HEK293 (cell line): ENCODE results near the gene SYNJ1.
A peak's percentile ranks its signal among the peaks of the same experiment; 100 is the strongest.

ENCODE experiments used
- ATF2 ChIP-seq: fragments of 450-650 bp; formaldehyde crosslinking; IDR thresholded peaks from 2 replicates; pipeline ENCODE4 v1.5.1; 2016; ENCODE audit warnings: missing biosample characterization, missing genetic modification characterization, low read depth
- BCL11A ChIP-seq: fragments of 450-650 bp; formaldehyde crosslinking; IDR thresholded peaks from 2 replicates; pipeline ENCODE4 v1.5.1; 2016; ENCODE audit warnings: low read depth, missing biosample characterization, missing genetic modification characterization
- EGR2 ChIP-seq: fragments of 450-650 bp; formaldehyde crosslinking; IDR thresholded peaks from 2 replicates; pipeline ENCODE4 v1.5.1; 2016; ENCODE audit warnings: low read depth, missing biosample characterization, missing genetic modification characterization
- FEZF1 ChIP-seq: fragments of 450-650 bp; formaldehyde crosslinking; IDR thresholded peaks from 2 replicates; pipeline ENCODE4 v1.5.1; 2016; ENCODE audit warnings: missing biosample characterization, missing genetic modification characterization
- KLF10 ChIP-seq: fragments of 450-650 bp; IDR thresholded peaks from 2 replicates; pipeline ENCODE4 v1.5.1; 2018; ENCODE audit warnings: missing biosample characterization, mild to moderate bottlenecking, missing genetic modification characterization
- MYNN ChIP-seq: fragments of 450-650 bp; formaldehyde crosslinking; IDR thresholded peaks from 2 replicates; pipeline ENCODE4 v1.5.1; 2016; ENCODE audit warnings: missing biosample characterization, missing genetic modification characterization, borderline replicate concordance
- OSR2 ChIP-seq: fragments of 450-650 bp; formaldehyde crosslinking; IDR thresholded peaks from 2 replicates; pipeline ENCODE4 v1.5.1; 2016; ENCODE audit warnings: missing biosample characterization, missing genetic modification characterization
- TRIM28 ChIP-seq: IDR thresholded peaks from 2 replicates; pipeline ENCODE4 v1.6.1; 2011; ENCODE audit warnings: low read length, control low read depth, borderline replicate concordance
- ZBTB17 ChIP-seq: fragments of 450-650 bp; formaldehyde crosslinking; IDR thresholded peaks from 2 replicates; pipeline ENCODE4 v1.5.1; 2016; ENCODE audit warnings: missing biosample characterization, missing genetic modification characterization
- ZBTB8A ChIP-seq: fragments of 450-650 bp; formaldehyde crosslinking; IDR thresholded peaks from 2 replicates; pipeline ENCODE4 v1.5.1; 2016; ENCODE audit warnings: missing biosample characterization, missing genetic modification characterization
- ZFHX2 ChIP-seq: fragments of 450-650 bp; formaldehyde crosslinking; conservative IDR thresholded peaks from 2 replicates; pipeline ENCODE4 v1.5.1; 2016; ENCODE audit warnings: missing biosample characterization, missing genetic modification characterization
- ZFP69B ChIP-seq: fragments of 450-650 bp; formaldehyde crosslinking; IDR thresholded peaks from 2 replicates; pipeline ENCODE4 v1.5.1; 2016; ENCODE audit warnings: missing biosample characterization, missing genetic modification characterization
- ZNF114 ChIP-seq: fragments of 450-650 bp; formaldehyde crosslinking; IDR thresholded peaks from 2 replicates; pipeline ENCODE4 v1.5.0; 2017; ENCODE audit warnings: missing biosample characterization, missing genetic modification characterization
- ZNF133 ChIP-seq: fragments of 450-650 bp; formaldehyde crosslinking; IDR thresholded peaks from 2 replicates; pipeline ENCODE4 v1.5.1; 2016; ENCODE audit warnings: missing biosample characterization, missing genetic modification characterization
- ZNF138 ChIP-seq: fragments of 450-650 bp; formaldehyde crosslinking; IDR thresholded peaks from 2 replicates; pipeline ENCODE4 v1.5.1; 2016; ENCODE audit warnings: missing biosample characterization, missing genetic modification characterization, borderline replicate concordance
- ZNF211 ChIP-seq: fragments of 450-650 bp; formaldehyde crosslinking; IDR thresholded peaks from 2 replicates; pipeline ENCODE4 v1.5.1; 2016; ENCODE audit warnings: low read depth, missing biosample characterization, missing genetic modification characterization
- ZNF280D ChIP-seq: fragments of 450-650 bp; formaldehyde crosslinking; IDR thresholded peaks from 2 replicates; pipeline ENCODE4 v1.5.1; 2016; ENCODE audit warnings: missing biosample characterization, missing genetic modification characterization
- ZNF366 ChIP-seq: fragments of 450-650 bp; formaldehyde crosslinking; conservative IDR thresholded peaks from 2 replicates; pipeline ENCODE4 v1.5.1; 2016; ENCODE audit warnings: missing biosample characterization, missing genetic modification characterization
- ZNF391 ChIP-seq: fragments of 450-650 bp; formaldehyde crosslinking; IDR thresholded peaks from 2 replicates; pipeline ENCODE4 v1.5.1; 2016; ENCODE audit warnings: low read depth, missing biosample characterization, missing genetic modification characterization, borderline replicate concordance
- ZNF548 ChIP-seq: fragments of 450-650 bp; formaldehyde crosslinking; IDR thresholded peaks from 2 replicates; pipeline ENCODE4 v1.5.1; 2016; ENCODE audit warnings: missing biosample characterization, missing genetic modification characterization
- ZNF558 ChIP-seq: fragments of 450-650 bp; formaldehyde crosslinking; IDR thresholded peaks from 2 replicates; pipeline ENCODE4 v1.5.1; 2016; ENCODE audit warnings: missing biosample characterization, missing genetic modification characterization
- ZNF560 ChIP-seq: fragments of 450-650 bp; formaldehyde crosslinking; IDR thresholded peaks from 2 replicates; pipeline ENCODE4 v1.5.1; 2017; ENCODE audit warnings: missing biosample characterization, missing genetic modification characterization, borderline replicate concordance
- ZNF580 ChIP-seq: fragments of 450-650 bp; formaldehyde crosslinking; IDR thresholded peaks from 2 replicates; pipeline ENCODE4 v1.5.1; 2016; ENCODE audit warnings: missing biosample characterization, missing genetic modification characterization
- ZNF585B ChIP-seq: fragments of 450-650 bp; formaldehyde crosslinking; IDR thresholded peaks from 2 replicates; pipeline ENCODE4 v1.5.1; 2016; ENCODE audit warnings: missing biosample characterization, missing genetic modification characterization
- ZNF596 ChIP-seq: fragments of 450-650 bp; IDR thresholded peaks from 2 replicates; pipeline ENCODE4 v1.5.0; 2018; ENCODE audit warnings: missing biosample characterization, mild to moderate bottlenecking, missing genetic modification characterization, moderate library complexity
- ZNF624 ChIP-seq: fragments of 450-650 bp; formaldehyde crosslinking; IDR thresholded peaks from 2 replicates; pipeline ENCODE4 v1.5.1; 2017; ENCODE audit warnings: missing biosample characterization, missing genetic modification characterization
- ZNF658 ChIP-seq: fragments of 450-650 bp; formaldehyde crosslinking; IDR thresholded peaks from 2 replicates; pipeline ENCODE4; 2016; ENCODE audit warnings: missing biosample characterization, missing genetic modification characterization
- ZNF677 ChIP-seq: fragments of 450-650 bp; IDR thresholded peaks from 2 replicates; pipeline ENCODE4 v1.5.0; 2018; ENCODE audit warnings: missing biosample characterization, mild to moderate bottlenecking, missing genetic modification characterization, moderate library complexity
- ZNF692 ChIP-seq: fragments of 450-650 bp; formaldehyde crosslinking; IDR thresholded peaks from 2 replicates; pipeline ENCODE4 v1.5.1; 2016; ENCODE audit warnings: missing biosample characterization, missing genetic modification characterization
- ZNF791 ChIP-seq: fragments of 450-650 bp; formaldehyde crosslinking; IDR thresholded peaks from 2 replicates; pipeline ENCODE4 v1.5.1; 2016; ENCODE audit warnings: missing biosample characterization, missing genetic modification characterization
- ZSCAN30 ChIP-seq: fragments of 450-650 bp; IDR thresholded peaks from 2 replicates; pipeline ENCODE4 v1.5.1; 2018; ENCODE audit warnings: missing biosample characterization, mild to moderate bottlenecking, missing genetic modification characterization, moderate library complexity
- ZSCAN5A ChIP-seq: fragments of 450-650 bp; formaldehyde crosslinking; IDR thresholded peaks from 2 replicates; pipeline ENCODE4 v1.5.1; 2016; ENCODE audit warnings: missing biosample characterization, missing genetic modification characterization
- ZXDB ChIP-seq: fragments of 450-650 bp; formaldehyde crosslinking; IDR thresholded peaks from 2 replicates; pipeline ENCODE4 v1.5.1; 2016; ENCODE audit warnings: missing biosample characterization, missing genetic modification characterization

SYNJ1 gene

GRCh38 chr21:32612075-32612998 lies 115.5 kb downstream of the SYNJ1 start, which contains the start of gene CFAP298 (continued):
- TF ChIP-seq ZNF280D: peak; percentile 65; the same call in 1 of the 2 replicates
- peak; percentile 97 for TF ChIP-seq ZXDB (tag by site-specific recombination)
- TF ChIP-seq ZNF692 (tag by site-specific recombination): peak; percentile 86
- peak; percentile 59 for TF ChIP-seq ZNF366 (tag by site-specific recombination)
- 0 out of 2 replicates have a peak, but pooled peaks have one; percentile 66 for TF ChIP-seq ZNF624 (tag by site-specific recombination)
- TF ChIP-seq ZSCAN5A (tag by site-specific recombination): peak; percentile 99
- TF ChIP-seq BCL11A: no peak
- peak; percentile 97; the same call in 1 of the 2 replicates for TF ChIP-seq TRIM28
- TF ChIP-seq EGR2 (tag by site-specific recombination): peak; percentile 96
- TF ChIP-seq ZNF560 (tag by site-specific recombination): no peak
- TF ChIP-seq ZNF138: no peak
- peak; percentile 21 for TF ChIP-seq ZNF585B (tag by site-specific recombination)
- TF ChIP-seq ZNF391: peak; percentile 53; the same call in 1 of the 2 replicates
- TF ChIP-seq ZNF580 (tag by site-specific recombination): peak; percentile 95
- TF ChIP-seq ZNF596 (tag by site-specific recombination): no peak
- TF ChIP-seq ZFHX2 (tag by site-specific recombination): peak; percentile 97
- TF ChIP-seq ZNF133 (tag by site-specific recombination): no peak
- TF ChIP-seq ZNF677 (tag by site-specific recombination): no peak
- TF ChIP-seq ZBTB17 (tag by site-specific recombination): peak; percentile 99
- TF ChIP-seq ZFP69B (tag by site-specific recombination): peak; percentile 60
- TF ChIP-seq KLF10 (tag by site-specific recombination): peak; percentile 60; the same call in 1 of the 2 replicates
- TF ChIP-seq ZNF211: no peak
- TF ChIP-seq ATF2: no peak
- no peak for TF ChIP-seq ZNF791 (tag by site-specific recombination)
- TF ChIP-seq ZSCAN30: peak; percentile 94
- peak; percentile 62; the same call in 1 of the 2 replicates for TF ChIP-seq MYNN (tag by site-specific recombination)
- peak; percentile 42; the same call in 1 of the 2 replicates for TF ChIP-seq FEZF1 (tag by site-specific recombination)
- no peak for TF ChIP-seq ZNF548 (tag by site-specific recombination)
- TF ChIP-seq ZBTB8A (tag by site-specific recombination): peak; percentile 74
- TF ChIP-seq ZNF558 (tag by site-specific recombination): 0 out of 2 replicates have a peak, but pooled peaks have one; percentile 62
- TF ChIP-seq ZNF114: no peak
- peak; percentile 51; the same call in 1 of the 2 replicates for TF ChIP-seq OSR2 (tag by site-specific recombination)
- no peak for TF ChIP-seq ZNF658 (tag by site-specific recombination)
